AG08396 (cell line): ENCODE measurements around the gene DESI2.
A peak's percentile ranks its signal among the peaks of the same experiment; 100 is the strongest.
"Not testable (repeated sequence)": the region's sequence is repeated elsewhere in the genome, so short reads cannot be mapped to it uniquely, and the experiment has no call there.

Experiments
- DNase-seq: peaks from one replicate; pipeline ENCODE4 v3.0.0; 2012; ENCODE audit warnings: low spot score, mixed read lengths

Gene DESI2

GRCh38 chr1:244654108-244655038, 1.4 kb downstream of the DESI2 start:
- peak; percentile 23 for DNase-seq

GRCh38 chr1:244655186-244655585, 2.3 kb downstream of the DESI2 start:
- no peak for DNase-seq

- DNase-seq, result no peak
Observed at GRCh38 chr1:244657421-244657820, 4.5 kb downstream of the DESI2 start.

- no peak for DNase-seq
Observed at GRCh38 chr1:244659694-244660093, 6.8 kb downstream of the DESI2 start.

- DNase-seq, result no peak
Observed at GRCh38 chr1:244660595-244660994, 7.7 kb downstream of the DESI2 start.

- not testable (repeated sequence) for DNase-seq
Observed at GRCh38 chr1:244661569-244662312, 8.8 kb downstream of the DESI2 start.

GRCh38 chr1:244662599-244662998, 9.7 kb downstream of the DESI2 start:
- no peak for DNase-seq

GRCh38 chr1:244664353-244664752, 11.4 kb downstream of the DESI2 start:
- DNase-seq, result no peak

GRCh38 chr1:244665771-244666217, 12.9 kb downstream of the DESI2 start:
- DNase-seq, result no peak

GRCh38 chr1:244666672-244667418, 13.9 kb downstream of the DESI2 start:
- DNase-seq, result not testable (repeated sequence)

- no peak for DNase-seq
Observed at GRCh38 chr1:244667797-244668196, 14.9 kb downstream of the DESI2 start.

- no peak for DNase-seq
Observed at GRCh38 chr1:244672946-244673682, 20.2 kb downstream of the DESI2 start.

GRCh38 chr1:244674446-244674845, 21.5 kb downstream of the DESI2 start:
- DNase-seq, result no peak

- no peak for DNase-seq
Observed at GRCh38 chr1:244675167-244675566, 22.2 kb downstream of the DESI2 start.

- no peak for DNase-seq
Observed at GRCh38 chr1:244678697-244679096, 25.8 kb downstream of the DESI2 start.

- no peak for DNase-seq
Observed at GRCh38 chr1:244680667-244681066, 27.7 kb downstream of the DESI2 start.

- DNase-seq, result not testable (repeated sequence)
Observed at GRCh38 chr1:244682087-244682486, 29.2 kb downstream of the DESI2 start.

GRCh38 chr1:244695937-244696336, 43.0 kb downstream of the DESI2 start:
- no peak for DNase-seq

GRCh38 chr1:244699741-244700140, 46.8 kb downstream of the DESI2 start:
- DNase-seq, result no peak

- DNase-seq, result no peak
Observed at GRCh38 chr1:244700808-244701207, 47.9 kb downstream of the DESI2 start.

- no peak for DNase-seq
Observed at GRCh38 chr1:244702620-244703019, 49.7 kb downstream of the DESI2 start.

- no peak for DNase-seq
Observed at GRCh38 chr1:244704107-244704506, 51.2 kb downstream of the DESI2 start.
